ENCODE measurements around the gene KLHDC7B.

- no peak; a peak in 1 of 6 replicates for TF ChIP-seq CTCF (IDR thresholded peaks at IDR 0.05 in 2 of 3, conservative IDR thresholded peaks at IDR 0.05 in 1 of 3; ENCODE audit: control insufficient read depth in 2 of 3, extremely low read depth in 1 of 3, insufficient read depth in 1 of 3, low read depth in 3 of 3, low read length in 3 of 3)
- no peak for TF ChIP-seq POLR2AphosphoS5 (IDR thresholded peaks at IDR 0.05; ENCODE audit: low read length)
- TF ChIP-seq RAD21 (IDR thresholded peaks at IDR 0.05; ENCODE audit: insufficient read depth, low read depth, low read length): no peak
- TF ChIP-seq ZNF687 (IDR thresholded peaks at IDR 0.05): no peak
Observed at GRCh38 chr22:50525858-50526107, 19.9 kb upstream of the KLHDC7B start.

Data from GM12878 (cell line).